Measurements from ENCODE around the gene ZNF487. TPM values are rescaled to one million over a fixed set of nuclear protein-coding genes. Genes with fewer than 3 reads are reported as not detected.

ZNF487 gene
- total and polyA plus RNA-seq, 2 of the 13 experiments (the other 11 are each of a cell fraction or from before 2014, with no cell fraction given): 7.4 to 8.8 TPM

GRCh38 chr10:43420369-43421200 is 16.3 kb upstream of the ZNF487 start (continued):
- TF ChIP-seq, protein P1, sequence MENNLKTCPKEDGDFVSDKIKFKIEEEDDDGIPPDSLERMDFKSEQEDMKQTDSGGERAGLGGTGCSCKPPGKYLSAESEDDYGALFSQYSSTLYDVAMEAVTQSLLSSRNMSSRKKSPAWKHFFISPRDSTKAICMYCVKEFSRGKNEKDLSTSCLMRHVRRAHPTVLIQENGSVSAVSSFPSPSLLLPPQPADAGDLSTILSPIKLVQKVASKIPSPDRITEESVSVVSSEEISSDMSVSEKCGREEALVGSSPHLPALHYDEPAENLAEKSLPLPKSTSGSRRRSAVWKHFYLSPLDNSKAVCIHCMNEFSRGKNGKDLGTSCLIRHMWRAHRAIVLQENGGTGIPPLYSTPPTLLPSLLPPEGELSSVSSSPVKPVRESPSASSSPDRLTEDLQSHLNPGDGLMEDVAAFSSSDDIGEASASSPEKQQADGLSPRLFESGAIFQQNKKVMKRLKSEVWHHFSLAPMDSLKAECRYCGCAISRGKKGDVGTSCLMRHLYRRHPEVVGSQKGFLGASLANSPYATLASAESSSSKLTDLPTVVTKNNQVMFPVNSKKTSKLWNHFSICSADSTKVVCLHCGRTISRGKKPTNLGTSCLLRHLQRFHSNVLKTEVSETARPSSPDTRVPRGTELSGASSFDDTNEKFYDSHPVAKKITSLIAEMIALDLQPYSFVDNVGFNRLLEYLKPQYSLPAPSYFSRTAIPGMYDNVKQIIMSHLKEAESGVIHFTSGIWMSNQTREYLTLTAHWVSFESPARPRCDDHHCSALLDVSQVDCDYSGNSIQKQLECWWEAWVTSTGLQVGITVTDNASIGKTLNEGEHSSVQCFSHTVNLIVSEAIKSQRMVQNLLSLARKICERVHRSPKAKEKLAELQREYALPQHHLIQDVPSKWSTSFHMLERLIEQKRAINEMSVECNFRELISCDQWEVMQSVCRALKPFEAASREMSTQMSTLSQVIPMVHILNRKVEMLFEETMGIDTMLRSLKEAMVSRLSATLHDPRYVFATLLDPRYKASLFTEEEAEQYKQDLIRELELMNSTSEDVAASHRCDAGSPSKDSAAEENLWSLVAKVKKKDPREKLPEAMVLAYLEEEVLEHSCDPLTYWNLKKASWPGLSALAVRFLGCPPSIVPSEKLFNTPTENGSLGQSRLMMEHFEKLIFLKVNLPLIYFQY (CRISPR knock-in tag; IDR thresholded peaks at IDR 0.05; ENCODE audit: borderline replicate concordance): peak; percentile 40; the same call in 1 of the 2 replicates
- TF ChIP-seq, protein P2, sequence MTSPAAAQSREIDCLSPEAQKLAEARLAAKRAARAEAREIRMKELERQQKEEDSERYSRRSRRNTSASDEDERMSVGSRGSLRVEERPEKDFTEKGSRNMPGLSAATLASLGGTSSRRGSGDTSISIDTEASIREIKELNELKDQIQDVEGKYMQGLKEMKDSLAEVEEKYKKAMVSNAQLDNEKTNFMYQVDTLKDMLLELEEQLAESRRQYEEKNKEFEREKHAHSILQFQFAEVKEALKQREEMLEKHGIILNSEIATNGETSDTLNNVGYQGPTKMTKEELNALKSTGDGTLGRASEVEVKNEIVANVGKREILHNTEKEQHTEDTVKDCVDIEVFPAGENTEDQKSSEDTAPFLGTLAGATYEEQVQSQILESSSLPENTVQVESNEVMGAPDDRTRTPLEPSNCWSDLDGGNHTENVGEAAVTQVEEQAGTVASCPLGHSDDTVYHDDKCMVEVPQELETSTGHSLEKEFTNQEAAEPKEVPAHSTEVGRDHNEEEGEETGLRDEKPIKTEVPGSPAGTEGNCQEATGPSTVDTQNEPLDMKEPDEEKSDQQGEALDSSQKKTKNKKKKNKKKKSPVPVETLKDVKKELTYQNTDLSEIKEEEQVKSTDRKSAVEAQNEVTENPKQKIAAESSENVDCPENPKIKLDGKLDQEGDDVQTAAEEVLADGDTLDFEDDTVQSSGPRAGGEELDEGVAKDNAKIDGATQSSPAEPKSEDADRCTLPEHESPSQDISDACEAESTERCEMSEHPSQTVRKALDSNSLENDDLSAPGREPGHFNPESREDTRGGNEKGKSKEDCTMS (CRISPR knock-in tag; conservative IDR thresholded peaks at IDR 0.05): peak; percentile 63; the same call in 1 of the 2 replicates
- TF ChIP-seq ZNF431 (CRISPR knock-in tag; IDR thresholded peaks at IDR 0.05; ENCODE audit: borderline replicate concordance, low read depth) (peak; percentile 81; the same call in 1 of the 2 replicates), NFE2L2 (IDR thresholded peaks at IDR 0.05; ENCODE audit: low read length) (0 out of 2 replicates have a peak, but pooled peaks have one; percentile 31), HNRNPK (IDR thresholded peaks at IDR 0.05; ENCODE audit: low read depth, low read length, poor library complexity, severe bottlenecking) (no peak), ZHX2 (IDR thresholded peaks at IDR 0.05; ENCODE audit: low read depth) (peak; percentile 75), ZHX2 (CRISPR knock-in tag; IDR thresholded peaks at IDR 0.05; ENCODE audit: borderline replicate concordance) (peak; percentile 93), CREM (IDR thresholded peaks at IDR 0.05) (peak; percentile 68; the same call in 1 of the 2 replicates), CREM (CRISPR knock-in tag; IDR thresholded peaks at IDR 0.05) (no peak)
- TF ChIP-seq, protein P3, sequence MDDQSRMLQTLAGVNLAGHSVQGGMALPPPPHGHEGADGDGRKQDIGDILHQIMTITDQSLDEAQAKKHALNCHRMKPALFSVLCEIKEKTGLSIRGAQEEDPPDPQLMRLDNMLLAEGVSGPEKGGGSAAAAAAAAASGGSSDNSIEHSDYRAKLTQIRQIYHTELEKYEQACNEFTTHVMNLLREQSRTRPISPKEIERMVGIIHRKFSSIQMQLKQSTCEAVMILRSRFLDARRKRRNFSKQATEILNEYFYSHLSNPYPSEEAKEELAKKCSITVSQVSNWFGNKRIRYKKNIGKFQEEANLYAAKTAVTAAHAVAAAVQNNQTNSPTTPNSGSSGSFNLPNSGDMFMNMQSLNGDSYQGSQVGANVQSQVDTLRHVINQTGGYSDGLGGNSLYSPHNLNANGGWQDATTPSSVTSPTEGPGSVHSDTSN (CRISPR knock-in tag; IDR thresholded peaks at IDR 0.05; ENCODE audit: borderline replicate concordance): peak; percentile 96

Measured in HepG2 (cell line).